Measurements from ENCODE around the gene PLPP1.

PLPP1 gene

GRCh38 chr5:55577353-55578060, 42.7 kb upstream of the PLPP1 start:
- TF ChIP-seq CTCF (IDR thresholded peaks at IDR 0.05; ENCODE audit: low read depth, low read length) = no peak
- no peak for DNase-seq
- H3K9me3 ChIP-seq = no peaks in the 10 kb centered on the region
- no peak overlapping the region for H3K4me3 ChIP-seq (ENCODE audit: low read depth, low read length)
- no peaks in the 10 kb centered on the region for H3K36me3 ChIP-seq
- H3K27me3 ChIP-seq = no peaks in the 10 kb centered on the region
- H3K4me1 ChIP-seq = no peaks in the 10 kb centered on the region

GRCh38 chr5:55576661-55577060, 41.9 kb upstream of the PLPP1 start:
- no peaks in the 10 kb centered on the region for H3K27me3 ChIP-seq
- no peaks in the 10 kb centered on the region for H3K9me3 ChIP-seq
- no peaks in the 10 kb centered on the region for H3K4me1 ChIP-seq
- no peaks in the 10 kb centered on the region for H3K36me3 ChIP-seq
- DNase-seq = no peak
- TF ChIP-seq CTCF (IDR thresholded peaks at IDR 0.05; ENCODE audit: low read depth, low read length) = no peak
- no peak overlapping the region for H3K4me3 ChIP-seq (ENCODE audit: low read depth, low read length)

- Histone ChIP-seq H3K4me1 (no peaks in the 10 kb centered on the region), H3K4me3 (ENCODE audit: low read depth, low read length) (no peak overlapping the region), H3K9me3 (no peaks in the 10 kb centered on the region), H3K36me3 (no peaks in the 10 kb centered on the region), H3K27me3 (no peaks in the 10 kb centered on the region)
- DNase-seq = no peak
- TF ChIP-seq CTCF (IDR thresholded peaks at IDR 0.05; ENCODE audit: low read depth, low read length) = no peak
Measured at GRCh38 chr5:55575815-55576583, 41.2 kb upstream of the PLPP1 start.

- TF ChIP-seq CTCF (IDR thresholded peaks at IDR 0.05; ENCODE audit: low read depth, low read length) = no peak
- Histone ChIP-seq H3K36me3 (no peaks in the 10 kb centered on the region), H3K27me3 (no peaks in the 10 kb centered on the region), H3K4me3 (ENCODE audit: low read depth, low read length) (no peak overlapping the region), H3K4me1 (no peaks in the 10 kb centered on the region), H3K9me3 (no peaks in the 10 kb centered on the region)
- DNase-seq = no peak
Measured at GRCh38 chr5:55572600-55572999, 37.8 kb upstream of the PLPP1 start.

- no peaks in the 10 kb centered on the region for H3K9me3 ChIP-seq
- H3K27me3 ChIP-seq = no peaks in the 10 kb centered on the region
- H3K36me3 ChIP-seq = no peaks in the 10 kb centered on the region
- no peak for TF ChIP-seq CTCF (IDR thresholded peaks at IDR 0.05; ENCODE audit: low read depth, low read length)
- H3K4me3 ChIP-seq (ENCODE audit: low read depth, low read length) = no peak overlapping the region
- no peak for DNase-seq
- H3K4me1 ChIP-seq = no peaks in the 10 kb centered on the region
Measured at GRCh38 chr5:55572020-55572419, 37.3 kb upstream of the PLPP1 start.

- Histone ChIP-seq H3K4me3 (ENCODE audit: low read depth, low read length) (no peak overlapping the region), H3K27me3 (no peaks in the 10 kb centered on the region), H3K9me3 (no peaks in the 10 kb centered on the region), H3K36me3 (no peaks in the 10 kb centered on the region), H3K4me1 (no peaks in the 10 kb centered on the region)
- no peak for TF ChIP-seq CTCF (IDR thresholded peaks at IDR 0.05; ENCODE audit: low read depth, low read length)
- DNase-seq = no peak
Measured at GRCh38 chr5:55570570-55570969, 35.8 kb upstream of the PLPP1 start.

All from BE2C (cell line).